Measurements from ENCODE around the gene SNAP47.

The SNAP47 gene

GRCh38 chr1:227809026-227809425, 73.8 kb downstream of the SNAP47 start:
- ATAC-seq, result no peak
- TF ChIP-seq CREB5 (CRISPR knock-in tag; IDR thresholded peaks at IDR 0.05; ENCODE audit: low read depth) (no peak), ZNF70 (CRISPR knock-in tag; IDR thresholded peaks at IDR 0.05) (no peak), ISL1 (CRISPR knock-in tag; IDR thresholded peaks at IDR 0.05) (no peak), SNAI2 (CRISPR knock-in tag; IDR thresholded peaks at IDR 0.05) (no peak), ZFP3 (CRISPR knock-in tag; IDR thresholded peaks at IDR 0.05) (no peak), ESRRG (CRISPR knock-in tag; IDR thresholded peaks at IDR 0.05) (no peak), ZNF565 (CRISPR knock-in tag; conservative IDR thresholded peaks at IDR 0.05; ENCODE audit: low read depth) (no peak), ARNTL (CRISPR knock-in tag; IDR thresholded peaks at IDR 0.05; ENCODE audit: borderline replicate concordance, low read depth) (no peak), BACH2 (CRISPR knock-in tag; IDR thresholded peaks at IDR 0.05; ENCODE audit: borderline replicate concordance) (no peak), PATZ1 (CRISPR knock-in tag; IDR thresholded peaks at IDR 0.05; ENCODE audit: borderline replicate concordance) (no peak), ZFP30 (CRISPR knock-in tag; IDR thresholded peaks at IDR 0.05) (no peak)

GRCh38 chr1:227813962-227814361, 78.7 kb downstream of the SNAP47 start:
- no peak for TF ChIP-seq CSRNP3 (CRISPR knock-in tag; IDR thresholded peaks at IDR 0.05)
- no peak for TF ChIP-seq TCF4 (CRISPR knock-in tag; IDR thresholded peaks at IDR 0.05; ENCODE audit: borderline replicate concordance)
- TF ChIP-seq POU6F1 (CRISPR knock-in tag; IDR thresholded peaks at IDR 0.05; ENCODE audit: borderline replicate concordance, low read depth), result no peak
- no peak for TF ChIP-seq TSHZ2 (CRISPR knock-in tag; IDR thresholded peaks at IDR 0.05)
- no peak for TF ChIP-seq OSR1 (CRISPR knock-in tag; IDR thresholded peaks at IDR 0.05)
- TF ChIP-seq ZC3H10 (CRISPR knock-in tag; IDR thresholded peaks at IDR 0.05), result no peak
- TF ChIP-seq ZNF8 (CRISPR knock-in tag; IDR thresholded peaks at IDR 0.05), result no peak
- TF ChIP-seq CREB5 (CRISPR knock-in tag; IDR thresholded peaks at IDR 0.05; ENCODE audit: low read depth), result no peak
- TF ChIP-seq ZFP3 (CRISPR knock-in tag; IDR thresholded peaks at IDR 0.05), result no peak
- no peak for TF ChIP-seq SNAI2 (CRISPR knock-in tag; IDR thresholded peaks at IDR 0.05)
- TF ChIP-seq ZFP30 (CRISPR knock-in tag; IDR thresholded peaks at IDR 0.05), result no peak
- no peak for TF ChIP-seq ARNTL (CRISPR knock-in tag; IDR thresholded peaks at IDR 0.05; ENCODE audit: borderline replicate concordance, low read depth)
- no peak for ATAC-seq

Measured in SK-N-SH treated with all-trans-retinoic acid at 6 μM for 48 hours (cell line).